Left ventricle myocardium inferior (tissue), 1 donor: ENCODE data around the gene PRIM2. TPM values are rescaled to one million over a fixed set of nuclear protein-coding genes. Genes with fewer than 3 reads are reported as not detected.
"Not testable (repeated sequence)": the region's sequence is repeated elsewhere in the genome, so short reads cannot be mapped to it uniquely, and the experiment has no call there.

Experiments used
- DNase-seq: peaks from one replicate; pipeline ENCODE4 v3.0.0-alpha.2; 2020
- H3K27ac ChIP-seq: fragments of 200-600 bp; replicated peaks from 2 replicates; pipeline ENCODE4 v1.8.0; 2021
- H3K27me3 ChIP-seq: fragments of 200-600 bp; 2 replicates; pipeline ENCODE4 v1.8.0; 2021; ENCODE audit warnings: low read depth
- H3K36me3 ChIP-seq: fragments of 200-600 bp; 2 replicates; pipeline ENCODE4 v1.8.0; 2021
- H3K4me1 ChIP-seq: fragments of 200-600 bp; 2 replicates; pipeline ENCODE4 v1.8.0; 2021
- H3K4me3 ChIP-seq: fragments of 200-600 bp; 2 replicates; pipeline ENCODE4 v1.8.0; 2021; ENCODE audit warnings: mild to moderate bottlenecking, moderate library complexity
- H3K9me3 ChIP-seq: fragments of 200-600 bp; replicated peaks from 2 replicates; pipeline ENCODE4 v1.8.0; 2021
- intact Hi-C: fragments of 100-400 bp; cut with micrococcal nuclease; formaldehyde crosslinking; loops from one replicate; pipeline ENCODE4 v1.11.0; 2022
- total RNA-seq: library from RNA; stranded (reverse); fragmentation: NEBNext Ultra II Directional; extraction: Animal tissue kit (Norgen Biotek cat#: 25700); gene quantifications from one replicate; pipeline ENCODE4 v1.2.1, GENCODE V29; 2021
- TF ChIP-seq, protein P1 (sequence below): fragments of 200-600 bp; IDR thresholded peaks from 2 replicates; pipeline ENCODE4 v1.8.0; 2021; ENCODE audit warnings: antibody characterized with exemption, mild to moderate bottlenecking, borderline replicate concordance
- donor health status: DM: no; HTN: yes; CAD: no; lungs with severe emphysema.

PRIM2 gene
- total RNA-seq, 1 donor from 2014 or later = 3.2 TPM

DNA sequence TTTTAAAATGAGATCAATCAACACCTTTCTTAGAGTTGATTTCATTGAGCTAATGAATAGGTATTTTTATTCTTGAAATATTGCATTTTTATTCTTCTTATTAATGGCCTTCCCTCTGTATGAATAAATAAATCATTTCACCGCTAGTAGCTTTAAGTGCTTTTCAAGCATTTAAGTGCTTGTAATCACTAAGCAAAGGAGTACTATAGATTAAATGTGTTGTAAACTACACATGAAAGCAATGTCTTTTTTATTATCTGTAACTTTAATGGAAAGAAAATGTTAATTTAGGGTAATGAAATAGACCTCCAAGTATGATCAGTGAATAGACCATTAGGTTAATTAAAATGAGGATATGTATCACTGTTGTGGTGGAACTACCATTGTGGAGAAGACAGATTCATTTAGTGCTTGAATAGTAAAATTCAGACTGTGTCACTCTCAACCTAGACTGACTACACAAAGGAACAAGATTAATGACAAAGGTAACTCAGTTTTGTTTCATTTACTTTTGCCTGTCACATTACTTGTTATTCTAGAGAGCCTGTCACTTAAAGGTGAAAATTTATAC is 132.2 kb downstream of the PRIM2 start:
- not testable (repeated sequence) for DNase-seq

DNA sequence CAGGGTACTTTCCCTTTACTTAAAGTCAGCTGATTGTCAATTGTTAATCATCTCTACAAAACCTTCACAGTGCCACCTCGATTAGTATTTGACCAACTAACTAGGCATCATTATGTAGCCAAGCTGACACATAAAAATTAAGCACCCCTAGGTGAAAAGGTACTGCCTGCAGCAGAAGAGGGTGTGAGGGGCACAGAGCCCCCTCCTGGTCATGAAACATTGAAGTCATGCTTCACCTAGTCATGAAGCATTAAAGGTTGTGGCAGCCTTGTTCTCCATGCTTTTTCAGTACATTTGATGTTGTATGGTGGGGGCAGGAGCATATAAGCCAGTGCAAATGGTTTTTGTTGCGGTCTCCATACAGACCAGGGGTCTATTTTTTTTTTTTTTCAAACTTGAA is 142.4 kb downstream of the PRIM2 start:
- H3K27ac ChIP-seq, H3K27me3 ChIP-seq, H3K9me3 ChIP-seq, H3K4me3 ChIP-seq, H3K4me1 ChIP-seq, H3K36me3 ChIP-seq, DNase-seq, intact Hi-C loops: not testable (repeated sequence)

More for the DNA sequence above, 132.2 kb downstream of the PRIM2 start:
- H3K36me3 ChIP-seq, H3K9me3 ChIP-seq, H3K4me1 ChIP-seq, H3K4me3 ChIP-seq, intact Hi-C loops, H3K27ac ChIP-seq, H3K27me3 ChIP-seq: not testable (repeated sequence)

DNA sequence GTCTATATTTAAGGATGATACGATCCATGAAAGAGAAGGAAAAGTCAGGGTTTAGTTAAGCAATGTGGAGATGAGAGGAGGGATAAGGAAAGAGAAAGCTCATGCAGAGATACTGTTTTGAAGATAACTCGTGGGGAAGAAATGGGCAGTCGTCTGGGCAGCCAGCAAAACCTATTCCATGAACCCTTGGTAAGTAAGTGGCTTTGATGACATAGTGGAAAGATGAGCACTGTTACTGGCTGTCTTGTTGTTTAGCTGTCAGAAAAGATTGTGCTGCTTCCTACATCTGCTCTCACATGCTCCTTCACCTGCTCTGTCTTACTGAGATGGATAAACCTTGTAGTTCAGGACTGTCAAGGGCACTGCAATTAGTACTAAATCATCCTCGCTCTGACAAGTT is 143.6 kb downstream of the PRIM2 start:
- H3K9me3 ChIP-seq, H3K27ac ChIP-seq, intact Hi-C loops, DNase-seq, H3K4me3 ChIP-seq, H3K27me3 ChIP-seq, H3K36me3 ChIP-seq, H3K4me1 ChIP-seq: not testable (repeated sequence)

DNA sequence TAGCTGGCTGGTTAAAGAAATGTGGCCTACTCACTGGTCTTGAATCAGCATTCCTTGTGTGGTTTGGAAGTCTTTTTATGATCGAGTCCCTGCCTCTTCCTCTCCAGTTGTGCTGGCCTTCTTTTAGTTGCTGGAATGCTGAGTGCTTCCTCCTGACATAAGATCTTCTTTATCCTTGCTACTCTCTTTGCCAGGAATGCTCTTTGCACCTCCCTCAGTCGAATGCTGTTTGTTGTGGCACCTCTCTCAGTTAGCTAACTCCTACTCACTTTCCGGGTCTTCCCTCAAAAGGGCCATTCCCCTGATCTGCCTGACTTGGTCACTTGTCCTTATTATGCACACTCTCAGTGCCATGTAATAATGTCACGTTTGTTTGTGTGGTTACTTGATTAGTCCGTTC is 146.4 kb downstream of the PRIM2 start:
- H3K27ac ChIP-seq, intact Hi-C loops, DNase-seq, H3K36me3 ChIP-seq, H3K27me3 ChIP-seq, H3K4me3 ChIP-seq, H3K4me1 ChIP-seq: not testable (repeated sequence)
- H3K9me3 ChIP-seq = peaks cover 18% of the 10 kb centered on the region

DNA sequence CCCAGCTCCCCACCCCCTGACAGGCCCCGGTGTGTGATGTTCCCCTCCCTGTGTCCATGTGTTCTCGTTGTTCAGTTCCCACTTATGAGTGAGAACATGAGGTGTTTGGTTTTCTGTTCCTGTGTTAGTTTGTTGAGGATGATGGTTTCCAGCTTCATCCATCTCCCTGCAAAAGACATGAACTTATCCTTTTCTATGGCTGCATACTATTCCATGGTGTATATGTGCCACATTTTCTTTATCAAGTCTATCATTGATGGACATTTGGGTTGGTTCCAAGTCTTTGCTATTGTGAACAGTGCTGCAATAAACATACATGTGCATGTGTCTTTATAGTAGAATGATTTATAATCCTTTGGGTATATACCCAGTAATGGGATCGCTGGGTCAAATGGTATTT is 148.5 kb downstream of the PRIM2 start:
- H3K9me3 ChIP-seq = peaks cover 18% of the 10 kb centered on the region
- H3K4me1 ChIP-seq, H3K27me3 ChIP-seq, intact Hi-C loops, H3K4me3 ChIP-seq, DNase-seq, H3K36me3 ChIP-seq, H3K27ac ChIP-seq: not testable (repeated sequence)

DNA sequence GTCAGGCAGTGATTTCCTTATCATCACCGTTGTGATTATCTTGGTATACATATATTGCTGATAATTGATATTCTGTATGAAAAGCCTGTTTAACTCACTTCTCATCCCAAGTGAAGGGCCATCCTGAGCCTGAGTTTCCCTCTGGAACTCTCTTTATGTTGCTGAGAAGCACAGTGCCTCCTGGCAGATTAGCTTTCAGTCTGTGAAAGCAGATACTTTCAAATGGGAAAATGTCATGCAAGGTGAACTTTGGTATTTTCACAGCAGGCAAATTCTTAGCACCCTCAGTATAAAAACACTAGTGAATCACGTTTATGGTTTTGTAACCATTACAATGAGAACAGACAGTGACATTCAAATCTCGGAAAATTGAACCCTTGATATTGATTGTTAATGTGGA is 151.6 kb downstream of the PRIM2 start:
- no peak overlapping the region for H3K27ac ChIP-seq
- peaks cover 10% of the 10 kb centered on the region for H3K4me1 ChIP-seq
- no peaks in the 10 kb centered on the region for H3K27me3 ChIP-seq
- TF ChIP-seq, protein P1, sequence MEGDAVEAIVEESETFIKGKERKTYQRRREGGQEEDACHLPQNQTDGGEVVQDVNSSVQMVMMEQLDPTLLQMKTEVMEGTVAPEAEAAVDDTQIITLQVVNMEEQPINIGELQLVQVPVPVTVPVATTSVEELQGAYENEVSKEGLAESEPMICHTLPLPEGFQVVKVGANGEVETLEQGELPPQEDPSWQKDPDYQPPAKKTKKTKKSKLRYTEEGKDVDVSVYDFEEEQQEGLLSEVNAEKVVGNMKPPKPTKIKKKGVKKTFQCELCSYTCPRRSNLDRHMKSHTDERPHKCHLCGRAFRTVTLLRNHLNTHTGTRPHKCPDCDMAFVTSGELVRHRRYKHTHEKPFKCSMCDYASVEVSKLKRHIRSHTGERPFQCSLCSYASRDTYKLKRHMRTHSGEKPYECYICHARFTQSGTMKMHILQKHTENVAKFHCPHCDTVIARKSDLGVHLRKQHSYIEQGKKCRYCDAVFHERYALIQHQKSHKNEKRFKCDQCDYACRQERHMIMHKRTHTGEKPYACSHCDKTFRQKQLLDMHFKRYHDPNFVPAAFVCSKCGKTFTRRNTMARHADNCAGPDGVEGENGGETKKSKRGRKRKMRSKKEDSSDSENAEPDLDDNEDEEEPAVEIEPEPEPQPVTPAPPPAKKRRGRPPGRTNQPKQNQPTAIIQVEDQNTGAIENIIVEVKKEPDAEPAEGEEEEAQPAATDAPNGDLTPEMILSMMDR = no peak
- no peaks in the 10 kb centered on the region for H3K36me3 ChIP-seq
- DNase-seq = no peak
- no peak overlapping the region for H3K4me3 ChIP-seq
- intact Hi-C loops = no loop called here
- H3K9me3 ChIP-seq = peaks cover 18% of the 10 kb centered on the region

DNA sequence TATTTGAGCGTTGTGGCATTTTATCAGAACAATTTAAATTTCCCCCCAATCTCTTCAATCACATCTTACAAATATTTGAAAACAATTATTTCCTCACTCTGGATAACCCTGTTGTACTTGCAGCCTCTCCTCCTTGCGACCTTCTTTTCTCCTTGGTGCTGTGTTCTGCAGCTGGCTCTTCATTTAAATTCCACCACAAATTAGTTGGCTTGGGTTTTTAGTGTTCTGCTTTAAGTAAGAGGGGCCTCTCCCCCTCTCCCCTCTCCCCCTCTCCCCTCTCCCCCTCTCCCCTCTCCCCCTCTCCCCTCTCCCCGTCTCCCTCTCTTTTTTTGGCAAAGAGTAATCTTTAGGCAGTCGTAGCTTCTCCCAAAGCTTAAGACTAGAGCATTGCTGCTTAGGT is 152.7 kb downstream of the PRIM2 start:
- H3K36me3 ChIP-seq, H3K4me3 ChIP-seq, H3K27ac ChIP-seq, DNase-seq, H3K27me3 ChIP-seq, intact Hi-C loops: not testable (repeated sequence)
- peaks cover 18% of the 10 kb centered on the region for H3K9me3 ChIP-seq
- peaks cover 10% of the 10 kb centered on the region for H3K4me1 ChIP-seq

DNA sequence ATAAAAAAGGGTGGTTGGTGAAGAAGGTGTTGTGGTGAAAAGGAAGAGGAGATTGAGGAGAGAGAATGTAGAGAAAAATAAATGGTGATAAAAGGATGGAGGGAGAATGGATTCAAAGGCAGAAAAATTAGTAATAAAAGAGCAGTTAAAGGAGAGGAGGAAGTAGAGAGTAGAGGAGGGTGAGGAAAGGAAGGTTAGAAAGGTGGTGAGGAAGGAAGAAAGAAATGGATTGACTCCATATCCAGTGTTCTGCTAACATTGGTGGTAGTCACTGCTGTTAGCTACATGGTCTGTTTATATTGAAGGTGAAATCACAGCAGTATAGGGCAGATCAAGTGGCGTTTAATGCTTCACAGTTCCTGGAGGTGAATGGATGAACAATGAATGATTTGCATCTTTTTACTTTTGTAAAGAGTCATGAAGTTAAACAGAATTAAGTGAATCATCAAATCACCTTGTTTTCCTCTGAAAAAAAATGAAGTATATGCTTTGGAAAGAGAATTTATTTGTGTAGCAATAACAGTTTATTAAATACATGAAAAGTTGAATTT is 154.0 kb downstream of the PRIM2 start:
- H3K27ac ChIP-seq, intact Hi-C loops: not testable (repeated sequence)

DNA sequence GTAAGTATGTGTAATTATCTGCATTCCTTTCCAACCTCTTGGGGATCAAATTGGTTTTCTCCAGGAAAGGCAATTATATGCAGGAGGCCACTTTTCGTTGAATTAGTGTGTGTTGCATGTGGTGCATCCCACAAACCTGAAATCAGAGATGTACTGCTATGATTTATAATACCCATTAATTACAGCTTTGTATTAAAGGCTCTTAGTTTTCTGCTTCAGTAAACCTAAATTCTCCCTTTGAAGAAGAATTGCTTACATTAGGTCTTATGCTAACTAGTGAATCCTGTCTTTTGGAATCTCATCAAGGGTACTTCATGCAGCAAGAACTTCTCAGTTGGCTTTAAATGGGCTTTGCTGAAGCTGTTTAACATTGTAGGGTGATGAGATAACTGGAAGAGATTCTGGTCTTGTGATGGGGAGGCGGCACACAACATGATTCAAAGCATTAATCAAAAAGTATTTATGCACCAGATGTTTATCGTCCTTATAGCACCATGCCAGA is 155.5 kb downstream of the PRIM2 start:
- H3K27ac ChIP-seq, intact Hi-C loops, H3K27me3 ChIP-seq: not testable (repeated sequence)

More for the DNA sequence above, 154.0 kb downstream of the PRIM2 start:
- not testable (repeated sequence) for H3K4me3 ChIP-seq, H3K36me3 ChIP-seq, DNase-seq, H3K27me3 ChIP-seq
- peaks cover 10% of the 10 kb centered on the region for H3K4me1 ChIP-seq
- peaks cover 11% of the 10 kb centered on the region for H3K9me3 ChIP-seq

DNA sequence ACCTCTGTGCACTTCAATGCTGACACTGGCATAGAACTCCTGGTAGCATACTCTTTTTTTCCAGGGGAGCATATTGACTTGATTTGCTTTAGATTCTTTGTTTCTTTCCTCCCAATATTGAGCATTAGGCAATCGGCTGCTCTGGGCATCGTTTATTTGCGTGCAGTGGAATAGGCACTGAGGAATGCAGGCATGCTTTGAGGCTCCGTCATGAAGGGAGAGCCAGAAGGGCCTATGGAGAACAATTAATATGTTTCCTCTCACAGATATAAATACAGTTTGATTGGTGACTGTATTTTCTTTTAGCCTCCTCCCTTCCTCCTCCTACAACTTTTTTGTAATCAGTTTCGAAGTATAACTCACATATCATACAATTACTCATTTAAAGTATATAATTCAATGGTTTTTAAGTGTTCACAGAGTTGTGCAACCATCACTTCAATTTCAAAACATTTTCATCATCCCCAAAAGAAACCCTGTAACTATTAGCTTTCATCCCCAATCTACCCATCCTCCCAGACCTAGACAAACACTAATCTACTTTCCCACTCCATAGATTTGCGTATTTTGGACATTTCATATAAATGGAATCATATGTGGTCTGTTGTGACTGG is 157.5 kb downstream of the PRIM2 start:
- H3K36me3 ChIP-seq, H3K27me3 ChIP-seq, intact Hi-C loops, DNase-seq, H3K9me3 ChIP-seq, H3K4me3 ChIP-seq, H3K27ac ChIP-seq: not testable (repeated sequence)
- peaks cover 10% of the 10 kb centered on the region for H3K4me1 ChIP-seq

More for the DNA sequence above, 155.5 kb downstream of the PRIM2 start:
- not testable (repeated sequence) for H3K9me3 ChIP-seq, H3K4me3 ChIP-seq, H3K36me3 ChIP-seq, DNase-seq
- H3K4me1 ChIP-seq = peaks cover 10% of the 10 kb centered on the region

DNA sequence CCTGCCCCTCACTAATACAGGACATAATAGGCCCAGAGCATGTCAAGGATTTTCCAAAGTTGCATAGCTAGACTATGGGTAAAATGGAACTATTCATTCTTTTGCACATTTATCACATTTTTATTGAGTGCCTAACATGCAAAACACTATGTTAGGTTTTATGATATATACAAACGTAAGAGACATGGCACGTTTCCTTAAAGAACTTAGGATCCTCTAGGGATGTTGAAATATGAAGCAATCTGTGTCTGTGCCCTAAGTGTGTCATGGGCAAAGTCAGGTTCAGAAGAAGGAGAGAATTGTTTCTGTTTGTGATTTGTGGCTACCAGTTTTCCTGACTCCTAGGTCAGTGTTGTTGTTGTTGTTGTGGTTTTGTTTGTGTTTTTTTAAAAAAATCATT is 158.2 kb downstream of the PRIM2 start:
- DNase-seq, H3K36me3 ChIP-seq, H3K9me3 ChIP-seq, H3K4me3 ChIP-seq, H3K27ac ChIP-seq, intact Hi-C loops, H3K27me3 ChIP-seq: not testable (repeated sequence)
- H3K4me1 ChIP-seq = peaks cover 10% of the 10 kb centered on the region

DNA sequence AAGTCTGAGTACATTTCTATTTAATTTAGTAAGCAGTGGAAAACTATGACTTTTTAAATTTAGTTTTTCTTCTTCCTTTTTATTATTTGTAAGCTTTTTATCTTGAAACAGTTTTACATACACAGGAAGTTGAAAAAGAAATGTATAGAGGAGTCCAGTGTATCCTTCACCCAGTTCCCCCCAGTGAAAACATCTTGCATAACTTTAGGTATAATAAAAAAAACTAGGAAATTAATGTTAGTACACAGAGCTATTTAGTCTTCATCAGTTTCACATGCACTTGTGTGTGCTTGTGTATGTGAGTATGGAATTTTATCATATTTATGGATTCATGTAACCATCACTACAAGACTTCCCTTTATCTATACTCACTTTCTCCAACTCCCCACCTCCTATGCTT is 162.8 kb downstream of the PRIM2 start:
- H3K27ac ChIP-seq, H3K4me3 ChIP-seq, DNase-seq, H3K36me3 ChIP-seq, H3K4me1 ChIP-seq, intact Hi-C loops, H3K9me3 ChIP-seq, H3K27me3 ChIP-seq: not testable (repeated sequence)

DNA sequence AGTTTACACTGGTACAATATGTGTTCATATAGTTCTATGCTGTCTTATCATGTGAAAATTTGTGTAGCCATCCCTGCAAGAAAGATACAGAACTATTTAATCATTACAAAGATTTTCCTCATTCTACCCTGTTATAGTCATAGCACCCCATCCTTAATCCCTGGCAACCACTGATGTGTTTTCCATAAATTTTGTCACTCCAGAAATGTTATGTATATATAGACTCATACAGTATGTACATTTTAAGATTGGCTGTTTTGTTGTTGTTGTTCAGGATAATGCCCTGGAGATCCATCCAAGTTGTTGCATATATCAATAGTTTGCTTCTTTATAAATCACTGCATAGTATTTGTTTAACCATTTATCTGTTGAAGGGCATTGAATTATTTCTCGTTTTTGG is 163.7 kb downstream of the PRIM2 start:
- H3K27ac ChIP-seq, H3K9me3 ChIP-seq, H3K36me3 ChIP-seq, H3K27me3 ChIP-seq, DNase-seq, intact Hi-C loops, H3K4me1 ChIP-seq, H3K4me3 ChIP-seq: not testable (repeated sequence)
